Right atrium auricular region (tissue), 2 donors: ENCODE results near the gene LNX2. TPM values are rescaled to one million over a fixed set of nuclear protein-coding genes. Genes with fewer than 3 reads are reported as not detected.
"Not testable (repeated sequence)": the region's sequence is repeated elsewhere in the genome, so short reads cannot be mapped to it uniquely, and the experiment has no call there.

Source experiments
- DNase-seq: peaks from one replicate; pipeline ENCODE4 v3.0.0-alpha.2; 2019; ENCODE audit warnings: low spot score
- H3K27ac ChIP-seq, 2 donors: fragments of 200-600 bp; sonication (generic); 1 replicate in 1 of 2; 2 replicates in 1 of 2; pipeline ENCODE4 v1.5.1; 2016 to 2019
- H3K27me3 ChIP-seq, 2 donors: fragments of 200-600 bp; sonication (generic); one replicate each; pipeline versions ENCODE4 v1.5.1 to v1.6.0; 2017 to 2019
- H3K36me3 ChIP-seq: fragments of 200-600 bp; sonication (generic); one replicate; pipeline ENCODE4 v1.5.1; 2016
- H3K4me1 ChIP-seq, 2 donors: fragments of 200-600 bp; sonication (generic); one replicate each; pipeline versions ENCODE4 v1.5.1 to v1.6.0; 2017 to 2019
- H3K4me3 ChIP-seq, 2 donors: fragments of 200-600 bp; sonication (generic); 1 replicate in 1 of 2; 2 replicates in 1 of 2; pipeline ENCODE4 v1.5.1; 2017 to 2019; ENCODE audit warnings: mild to moderate bottlenecking in 1 of 2, moderate library complexity in 1 of 2
- H3K9me3 ChIP-seq, 2 donors: fragments of 200-600 bp; sonication (generic); one replicate each; pipeline ENCODE4 v1.5.1; 2019
- total RNA-seq, 2 donors: library from RNA; depleted of rRNA; stranded (reverse); fragments of >200 nt; gene quantifications; one replicate each; pipeline ENCODE4 v1.1.0, GENCODE V29; 2016
- TF ChIP-seq, protein P1 (sequence below), 2 donors: fragments of 200-600 bp; sonication (generic); IDR thresholded peaks; one replicate each; pipeline ENCODE4 v1.5.1; 2019; ENCODE audit warnings: antibody characterized with exemption in 2 of 2

The LNX2 gene
- total RNA-seq, 2 donors from 2014 or later, result 13.0 to 15.2 TPM

DNA sequence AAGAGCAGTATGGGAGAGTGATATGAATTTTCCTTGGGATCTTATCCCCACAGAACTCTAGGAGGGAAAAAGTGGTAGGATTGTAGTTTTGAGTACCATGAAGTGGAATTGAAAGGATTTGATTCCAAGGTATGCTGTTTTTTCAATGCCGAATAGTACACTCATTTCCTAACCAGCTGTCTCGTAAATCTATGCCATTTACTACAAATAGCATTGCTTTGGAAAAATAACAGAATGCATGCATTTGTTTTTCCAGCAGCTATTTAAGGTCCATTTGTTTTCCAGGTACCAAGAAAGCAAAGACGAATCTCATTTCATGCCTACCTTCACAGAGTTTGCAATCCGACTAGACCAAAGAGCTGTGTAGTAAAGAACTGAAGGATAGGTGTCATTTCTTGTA lies 11.9 kb upstream of the LNX2 start:
- TF ChIP-seq, protein P1, sequence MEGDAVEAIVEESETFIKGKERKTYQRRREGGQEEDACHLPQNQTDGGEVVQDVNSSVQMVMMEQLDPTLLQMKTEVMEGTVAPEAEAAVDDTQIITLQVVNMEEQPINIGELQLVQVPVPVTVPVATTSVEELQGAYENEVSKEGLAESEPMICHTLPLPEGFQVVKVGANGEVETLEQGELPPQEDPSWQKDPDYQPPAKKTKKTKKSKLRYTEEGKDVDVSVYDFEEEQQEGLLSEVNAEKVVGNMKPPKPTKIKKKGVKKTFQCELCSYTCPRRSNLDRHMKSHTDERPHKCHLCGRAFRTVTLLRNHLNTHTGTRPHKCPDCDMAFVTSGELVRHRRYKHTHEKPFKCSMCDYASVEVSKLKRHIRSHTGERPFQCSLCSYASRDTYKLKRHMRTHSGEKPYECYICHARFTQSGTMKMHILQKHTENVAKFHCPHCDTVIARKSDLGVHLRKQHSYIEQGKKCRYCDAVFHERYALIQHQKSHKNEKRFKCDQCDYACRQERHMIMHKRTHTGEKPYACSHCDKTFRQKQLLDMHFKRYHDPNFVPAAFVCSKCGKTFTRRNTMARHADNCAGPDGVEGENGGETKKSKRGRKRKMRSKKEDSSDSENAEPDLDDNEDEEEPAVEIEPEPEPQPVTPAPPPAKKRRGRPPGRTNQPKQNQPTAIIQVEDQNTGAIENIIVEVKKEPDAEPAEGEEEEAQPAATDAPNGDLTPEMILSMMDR (IDR thresholded peaks at IDR 0.05), result no peak
- no peaks in the 10 kb centered on the region for H3K27me3 ChIP-seq
- H3K4me3 ChIP-seq, result no peak overlapping the region
- no peak overlapping the region for H3K27ac ChIP-seq
- H3K9me3 ChIP-seq, result no peaks in the 10 kb centered on the region
- H3K4me1 ChIP-seq, result peaks cover 0 to 10% of the 10 kb centered on the region in 2 donors
- no peaks in the 10 kb centered on the region for H3K36me3 ChIP-seq
- DNase-seq, result no peak

DNA sequence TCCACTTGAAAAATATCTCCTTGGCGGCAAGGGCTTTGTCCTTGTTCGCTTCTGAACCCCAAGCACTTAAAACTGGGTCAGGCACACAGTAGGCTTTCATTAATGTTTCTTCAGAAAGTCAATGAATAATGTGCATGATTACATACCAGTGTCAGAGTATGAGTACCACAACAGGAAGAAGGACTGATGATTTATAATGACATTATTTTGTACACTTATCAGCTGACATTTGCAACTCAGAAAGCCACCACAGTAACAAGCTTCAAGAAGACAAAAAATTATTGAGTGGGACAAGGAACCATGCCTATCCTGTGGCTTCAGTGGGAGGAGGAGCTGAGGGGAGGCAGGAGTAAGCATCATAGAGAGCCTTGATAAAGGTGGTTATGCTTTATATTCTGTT lies 11.3 kb upstream of the LNX2 start:
- Histone ChIP-seq H3K4me3 (no peak overlapping the region), H3K4me1 (peaks cover 0 to 4% of the 10 kb centered on the region in 2 donors), H3K27me3 (no peaks in the 10 kb centered on the region), H3K36me3 (no peaks in the 10 kb centered on the region), H3K9me3 (no peaks in the 10 kb centered on the region), H3K27ac (no peak overlapping the region)
- no peak for DNase-seq
- TF ChIP-seq, protein P1 (IDR thresholded peaks at IDR 0.05), result no peak

DNA sequence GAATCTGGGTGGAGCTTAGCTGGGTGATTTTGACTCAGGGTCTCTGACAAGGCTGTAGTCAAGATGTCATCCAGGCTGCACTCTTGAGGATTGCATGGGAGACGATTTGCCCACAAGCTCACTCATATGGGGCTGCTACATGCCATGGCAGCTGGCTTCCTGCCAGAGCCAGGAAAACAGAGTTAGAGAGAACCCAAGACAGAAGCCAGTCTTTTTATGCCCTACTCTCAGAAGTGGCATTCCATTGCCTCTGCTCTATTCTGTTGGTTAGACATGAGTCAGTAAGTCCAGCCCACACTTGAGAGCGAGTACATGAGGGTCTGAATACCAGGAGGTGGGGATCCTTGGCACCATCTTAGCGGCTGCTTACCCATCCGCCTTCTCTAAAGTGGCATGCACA lies 10.8 kb upstream of the LNX2 start:
- Histone ChIP-seq H3K36me3 (no peaks in the 10 kb centered on the region), H3K9me3 (no peaks in the 10 kb centered on the region), H3K4me1 (no peaks in the 10 kb centered on the region), H3K4me3 (no peak overlapping the region), H3K27me3 (no peaks in the 10 kb centered on the region), H3K27ac (no peak overlapping the region)
- TF ChIP-seq, protein P1 (IDR thresholded peaks at IDR 0.05), result no peak
- no peak for DNase-seq

DNA sequence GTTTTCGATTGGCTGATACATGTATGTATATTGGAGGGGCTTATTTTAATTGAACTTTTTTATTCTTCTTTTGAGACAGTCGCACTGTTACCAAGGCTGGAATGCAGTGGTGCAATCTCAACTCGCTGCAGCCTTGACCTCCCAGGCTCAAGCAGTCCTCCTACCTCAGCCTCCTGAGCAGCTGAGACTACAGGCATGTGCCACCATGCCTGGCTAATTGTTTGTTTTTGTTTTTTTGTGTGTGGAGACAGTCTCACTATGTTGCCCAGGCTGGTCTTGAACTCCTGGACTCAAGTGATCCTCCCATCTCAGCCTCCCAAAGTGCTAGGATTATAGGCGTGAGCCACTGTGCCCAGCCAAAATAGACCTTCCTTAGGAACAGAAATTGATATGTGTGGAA lies 8.4 kb upstream of the LNX2 start:
- not testable (repeated sequence) for H3K9me3 ChIP-seq, DNase-seq, H3K27ac ChIP-seq, H3K4me3 ChIP-seq, H3K4me1 ChIP-seq, H3K27me3 ChIP-seq, H3K36me3 ChIP-seq

DNA sequence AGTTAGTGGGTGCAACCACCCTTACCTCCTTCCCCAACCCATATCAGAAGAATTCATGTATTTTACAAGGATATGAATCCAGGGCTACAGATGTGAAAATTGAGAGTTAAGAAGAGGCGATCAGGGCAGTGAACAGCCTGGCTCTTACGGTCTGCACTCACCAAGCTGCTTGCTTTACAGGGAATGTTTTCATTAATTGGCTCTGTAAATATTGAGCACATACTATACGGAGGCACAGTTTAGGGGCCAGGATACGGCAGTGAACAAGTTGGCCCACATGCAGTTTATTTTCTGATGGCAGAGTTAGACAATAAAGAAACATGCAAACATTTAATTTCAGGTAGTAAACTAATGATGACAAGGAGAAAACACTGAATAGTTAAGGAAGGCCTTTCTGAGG lies 7.8 kb upstream of the LNX2 start:
- DNase-seq, result no peak

DNA sequence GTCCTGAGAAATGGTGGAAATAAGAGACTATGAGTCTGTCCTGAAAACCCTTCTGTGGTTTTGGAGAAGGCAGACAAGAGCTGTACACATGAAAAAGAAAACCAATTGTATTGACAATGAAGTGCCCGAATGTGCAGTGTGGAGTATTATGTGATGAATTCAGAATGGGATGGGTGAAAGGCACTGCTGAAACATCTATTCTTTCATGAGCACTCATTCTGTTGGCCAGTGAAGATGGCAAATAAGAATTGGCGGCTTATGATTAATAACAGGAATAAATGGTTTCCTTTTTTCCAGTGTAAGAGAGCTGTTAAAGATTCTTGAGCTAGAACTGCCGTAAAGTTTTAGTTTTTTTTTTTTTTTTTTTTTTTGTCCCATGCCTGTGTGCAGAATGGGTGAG lies 7.1 kb upstream of the LNX2 start:
- TF ChIP-seq, protein P1 (IDR thresholded peaks at IDR 0.05), result no peak
- H3K4me1 ChIP-seq, result peaks cover 0 to 10% of the 10 kb centered on the region in 2 donors
- H3K27ac ChIP-seq, result no peak overlapping the region
- H3K36me3 ChIP-seq, result no peaks in the 10 kb centered on the region
- no peak overlapping the region for H3K4me3 ChIP-seq
- H3K27me3 ChIP-seq, result no peaks in the 10 kb centered on the region
- no peak for DNase-seq
- H3K9me3 ChIP-seq, result no peaks in the 10 kb centered on the region

More for the DNA sequence above, 7.8 kb upstream of the LNX2 start:
- Histone ChIP-seq H3K36me3 (no peaks in the 10 kb centered on the region), H3K9me3 (no peaks in the 10 kb centered on the region), H3K4me1 (peaks cover 0 to 3% of the 10 kb centered on the region in 2 donors), H3K4me3 (no peak overlapping the region), H3K27me3 (no peaks in the 10 kb centered on the region), H3K27ac (no peak overlapping the region)
- TF ChIP-seq, protein P1 (IDR thresholded peaks at IDR 0.05), result no peak
